GM21576 (cell line): ENCODE measurements around the gene FNDC3B.
"Not testable (repeated sequence)": the region's sequence is repeated elsewhere in the genome, so short reads cannot be mapped to it uniquely, and the experiment has no call there.

Experiments used
- ATAC-seq: cut with Tn5 transposase; IDR thresholded peaks from one replicate; pipeline ENCODE4 v1.9.1; 2021; ENCODE audit warnings: mild to moderate bottlenecking, moderate library complexity; ENCODE audit not compliant: unreplicated experiment

Gene FNDC3B

DNA sequence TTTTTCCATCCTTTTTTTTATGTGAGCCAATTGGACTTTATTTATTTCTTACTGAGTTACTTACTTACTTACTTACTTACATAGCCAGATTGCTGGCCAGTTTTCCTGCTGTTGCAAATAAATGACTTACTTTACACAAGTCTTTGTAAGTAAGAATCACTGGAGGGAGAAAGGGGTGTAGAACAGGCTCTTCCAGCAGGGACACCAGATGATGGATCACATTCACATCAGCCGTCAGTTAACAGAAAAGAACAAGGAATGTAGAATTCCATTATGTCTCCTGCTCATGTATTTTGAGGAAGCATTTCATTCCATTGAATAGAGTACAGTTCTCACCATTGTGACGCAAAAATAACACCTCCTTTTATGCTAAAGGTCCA lies 188.6 kb downstream of the FNDC3B start:
- no peak for ATAC-seq

DNA sequence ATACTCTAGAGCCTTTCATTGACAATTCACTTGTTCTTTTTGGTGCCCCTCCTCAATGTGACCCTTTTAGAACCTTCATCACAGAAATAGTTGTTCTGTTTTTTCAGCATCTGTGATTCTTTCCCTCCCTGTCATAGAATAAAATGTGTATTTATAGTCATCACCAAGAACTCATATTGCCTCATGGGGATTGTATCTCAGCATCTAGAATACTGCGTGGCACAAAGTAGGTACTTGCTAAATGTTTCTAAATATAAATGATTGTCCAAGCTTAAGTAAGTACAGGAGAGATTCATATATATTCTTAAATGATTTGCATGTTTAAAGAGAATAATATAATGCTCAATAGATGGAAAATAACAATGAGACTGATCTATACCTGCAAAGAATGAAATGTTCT lies 190.1 kb downstream of the FNDC3B start:
- ATAC-seq, result no peak

DNA sequence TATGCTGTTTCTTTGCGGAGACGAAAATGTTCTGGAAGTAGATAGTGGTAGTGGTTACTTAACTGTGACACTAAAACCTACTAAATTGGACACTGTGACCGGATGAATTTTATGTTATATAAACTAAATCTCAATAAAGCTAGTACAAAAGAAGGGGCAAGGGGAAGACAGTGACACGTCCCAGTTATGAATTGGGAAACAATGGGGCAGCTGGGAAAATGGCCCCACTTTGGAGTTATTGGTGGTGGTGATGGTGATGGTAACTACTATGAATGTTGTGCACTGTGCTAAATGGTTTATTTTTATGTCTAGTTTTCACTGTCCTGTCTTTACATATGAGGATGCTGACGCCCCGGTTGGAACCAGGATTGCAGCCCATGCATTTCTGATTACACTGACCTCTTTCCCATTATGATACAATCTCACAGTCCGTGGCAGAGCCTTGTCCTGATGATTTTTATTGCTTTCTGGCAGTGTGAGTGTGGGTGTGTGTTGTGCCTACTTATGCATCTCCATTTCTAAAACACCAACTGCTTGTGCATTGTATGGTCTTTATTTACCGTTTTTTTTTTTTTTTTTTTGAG lies 192.0 kb downstream of the FNDC3B start:
- no peak for ATAC-seq

DNA sequence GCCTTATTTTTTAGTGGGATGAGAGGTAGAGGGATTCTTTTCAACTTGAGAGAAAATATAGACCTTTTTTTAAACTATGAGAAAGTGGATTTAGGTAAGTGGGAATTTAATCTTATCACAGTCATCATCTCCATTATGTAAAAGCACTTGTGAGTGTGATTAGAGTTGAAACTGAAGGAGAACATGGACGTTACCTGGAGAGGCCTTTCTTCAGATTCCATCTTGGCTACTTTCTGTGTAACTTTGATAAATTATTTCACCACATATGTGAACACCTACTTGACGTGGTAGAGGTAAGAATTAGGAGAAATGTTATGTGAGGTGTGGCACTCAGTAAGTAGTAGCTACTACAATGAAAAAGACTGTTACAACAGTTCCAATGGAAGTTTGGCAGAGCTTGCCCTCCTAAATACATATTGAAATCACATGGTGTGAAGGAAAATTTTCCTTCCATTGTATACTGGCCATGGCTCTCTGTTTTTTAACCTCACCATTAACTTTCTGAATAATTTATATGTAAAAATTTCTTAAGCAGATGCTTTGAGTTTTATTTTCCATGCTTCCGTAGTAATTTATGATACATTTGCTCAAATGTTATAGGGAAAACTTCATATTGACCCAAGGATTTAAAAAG lies 193.3 kb downstream of the FNDC3B start:
- ATAC-seq, result no peak

DNA sequence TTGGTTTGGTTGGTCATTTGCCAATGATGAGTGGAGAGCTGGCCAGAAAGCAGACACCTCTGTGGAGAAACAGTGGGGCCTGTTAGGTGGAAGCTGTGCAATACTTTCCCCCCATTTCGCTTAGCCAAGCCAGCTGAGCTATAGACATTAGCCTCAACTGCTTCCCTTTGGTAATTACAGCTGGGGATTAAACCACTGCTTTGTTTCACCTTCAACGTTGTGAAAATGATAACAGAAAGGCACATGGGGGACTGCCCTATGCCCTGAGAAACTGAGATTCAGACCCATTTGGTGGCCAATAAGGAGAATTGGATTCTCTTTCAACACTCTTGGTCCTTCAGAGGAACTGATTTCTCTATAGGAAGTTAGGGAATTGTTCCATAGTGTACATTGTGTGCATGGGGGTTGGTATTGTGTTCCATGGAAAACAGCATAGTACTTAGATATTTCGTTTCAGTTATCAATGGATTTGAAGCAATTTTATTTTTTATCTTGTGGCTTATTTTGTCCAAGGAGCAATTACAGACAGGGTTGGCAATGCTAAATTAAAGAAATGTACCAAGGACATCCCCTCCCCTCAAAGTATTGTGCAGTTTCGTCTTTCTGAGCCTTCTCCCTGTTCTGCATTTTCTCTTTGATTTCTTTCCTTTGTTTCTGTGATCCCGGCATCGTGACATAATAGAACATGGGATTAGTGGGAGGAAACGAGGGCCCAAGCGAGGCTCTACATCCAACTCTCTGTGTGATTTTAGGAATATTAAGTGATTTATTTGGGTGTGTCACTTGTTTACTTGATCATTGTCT lies 194.3 kb downstream of the FNDC3B start:
- ATAC-seq, result no peak

DNA sequence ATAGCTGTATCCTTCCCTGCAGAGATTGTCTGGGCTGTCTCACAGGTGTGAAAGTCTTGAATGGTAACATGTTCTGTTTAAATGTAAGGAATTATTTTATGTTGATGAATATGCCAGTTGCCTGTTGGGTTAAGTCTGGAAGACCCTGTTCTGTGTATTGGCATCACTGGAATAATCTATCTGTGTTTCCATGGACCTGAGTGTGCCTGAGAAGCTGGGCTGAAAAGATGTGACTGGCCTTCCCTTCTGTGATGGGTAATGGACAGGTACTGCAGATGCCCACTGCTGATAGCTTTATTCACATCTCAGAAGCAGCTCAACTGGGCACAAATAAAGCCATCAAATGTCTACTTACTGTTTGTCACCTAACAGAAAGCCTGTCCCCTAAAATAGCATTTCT lies 196.3 kb downstream of the FNDC3B start:
- ATAC-seq, result no peak

DNA sequence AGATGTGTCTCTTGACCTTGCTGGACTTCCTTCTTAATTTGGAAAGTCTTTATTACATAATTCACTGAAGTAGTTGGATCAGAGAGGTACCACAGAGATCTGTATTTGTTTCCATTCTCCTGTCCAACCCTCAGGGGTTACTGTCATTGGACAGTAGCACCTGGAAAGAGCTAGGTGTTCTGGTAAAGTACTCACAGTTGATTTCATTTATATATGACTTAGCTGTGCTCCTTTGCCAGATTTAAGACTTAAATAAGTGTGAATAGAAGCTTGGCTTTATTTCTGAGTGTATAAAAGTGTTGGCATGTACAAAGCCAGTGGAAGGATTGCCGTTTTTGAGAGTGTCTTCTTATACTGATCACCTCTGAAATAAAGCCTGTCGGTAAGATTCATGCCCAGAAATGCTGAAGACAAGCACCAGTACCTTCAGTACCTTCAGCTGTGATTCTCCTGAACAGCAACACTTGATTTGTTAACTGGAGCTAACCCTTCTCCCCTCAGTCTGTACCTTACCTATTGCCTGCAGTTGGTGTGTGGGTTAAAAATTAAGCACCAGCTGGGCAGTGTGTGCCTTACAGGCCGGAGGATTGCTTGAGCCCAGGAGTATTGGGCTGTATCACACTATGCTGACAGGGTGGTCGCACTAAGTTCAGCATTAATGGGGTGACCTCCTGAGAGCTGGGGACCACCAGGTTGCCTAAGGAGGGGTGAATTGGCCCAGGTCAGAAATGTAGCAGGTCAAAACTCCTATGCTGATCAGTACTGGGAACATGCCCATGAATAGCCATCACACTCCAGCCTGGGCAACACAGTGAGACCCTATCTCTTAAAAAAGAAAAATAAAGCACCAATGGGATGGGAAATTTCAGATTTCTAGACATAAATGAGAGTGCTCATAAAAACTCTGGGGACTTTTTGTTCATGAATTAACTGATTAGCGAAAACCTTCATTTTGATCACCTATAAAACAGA lies 197.7 kb downstream of the FNDC3B start:
- no peak for ATAC-seq

DNA sequence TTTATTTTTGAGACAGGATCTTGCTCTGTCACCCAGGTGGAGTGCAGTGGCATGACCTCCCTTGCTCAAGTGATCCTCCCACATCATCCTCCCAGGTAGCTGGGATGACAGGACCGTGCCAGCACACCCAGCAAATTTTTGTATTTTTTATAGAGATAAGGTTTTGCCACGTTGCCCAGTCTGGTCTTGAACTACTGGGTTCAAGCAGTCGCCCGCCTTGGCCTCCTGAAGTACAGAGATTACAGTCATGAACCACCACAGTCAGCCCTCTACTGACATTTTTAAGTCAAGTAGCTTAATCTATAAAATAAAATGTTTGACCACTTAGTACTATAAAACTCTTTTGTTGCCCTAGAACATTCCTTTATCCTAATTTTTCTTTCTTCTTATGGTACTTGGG lies 198.8 kb downstream of the FNDC3B start:
- ATAC-seq, result no peak

DNA sequence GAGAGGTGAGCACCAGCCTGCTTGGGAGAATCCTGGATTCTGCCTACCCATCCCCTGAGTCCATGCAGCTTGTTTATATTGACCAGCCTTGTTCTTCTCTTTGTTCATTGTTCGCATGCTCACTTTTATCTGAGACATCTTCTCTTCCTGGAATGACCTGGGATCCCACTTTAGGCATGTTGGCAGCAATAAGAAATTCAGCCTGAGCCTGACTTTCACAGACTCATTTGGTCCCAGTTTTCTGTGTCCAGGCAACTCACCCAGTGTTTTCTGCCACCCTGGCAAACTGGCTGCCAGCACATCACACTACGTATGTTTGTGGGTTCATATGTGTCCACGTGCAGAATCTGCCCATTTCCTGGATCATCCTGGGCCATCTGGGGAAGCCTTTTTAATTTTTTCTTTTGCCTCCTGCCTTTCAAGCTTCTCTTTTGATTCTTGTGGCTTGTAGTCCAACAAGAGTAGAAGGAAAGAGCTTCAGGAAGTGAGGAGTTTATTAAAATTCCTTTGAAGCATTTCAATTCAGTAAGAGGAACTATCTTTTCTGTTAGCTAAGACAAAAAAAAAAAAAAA lies 199.9 kb downstream of the FNDC3B start:
- ATAC-seq, result no peak

DNA sequence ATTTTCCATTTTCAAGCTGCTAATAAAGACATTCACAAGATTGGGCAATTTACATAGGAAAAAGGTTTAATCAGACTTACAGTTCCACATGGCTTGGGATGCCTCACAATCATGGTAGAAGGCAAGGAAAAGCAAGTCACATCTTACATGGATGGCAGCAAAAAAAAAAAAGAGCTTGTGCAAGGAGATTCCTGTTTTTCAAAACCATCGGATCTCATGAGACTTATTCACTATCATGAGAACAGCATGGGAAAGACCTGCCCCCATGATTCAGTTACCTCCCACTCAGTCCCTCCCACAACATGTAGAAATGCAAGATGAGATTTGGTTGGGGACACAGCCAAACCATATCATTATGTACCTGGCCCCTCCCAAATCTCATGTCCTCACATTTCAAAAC lies 202.0 kb downstream of the FNDC3B start:
- ATAC-seq, result no peak

DNA sequence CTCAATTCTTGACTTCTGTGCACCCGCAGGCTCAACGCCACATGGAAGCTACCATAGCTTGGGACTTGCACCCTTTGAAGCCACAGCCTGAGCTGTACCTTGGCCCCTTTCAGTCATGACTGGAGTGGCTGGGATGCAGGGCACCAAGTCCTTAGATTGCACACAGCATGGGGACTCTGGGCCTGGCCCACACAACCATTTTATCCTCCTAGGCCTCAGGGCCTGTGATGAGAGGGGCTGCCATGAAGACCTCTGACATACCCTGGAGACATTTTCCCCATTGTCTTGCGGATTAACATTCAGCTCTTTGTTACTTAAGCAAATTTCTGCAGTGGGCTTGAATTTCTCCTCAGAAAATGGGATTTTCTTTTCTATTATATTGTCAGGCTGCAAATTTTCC lies 203.1 kb downstream of the FNDC3B start:
- not testable (repeated sequence) for ATAC-seq

DNA sequence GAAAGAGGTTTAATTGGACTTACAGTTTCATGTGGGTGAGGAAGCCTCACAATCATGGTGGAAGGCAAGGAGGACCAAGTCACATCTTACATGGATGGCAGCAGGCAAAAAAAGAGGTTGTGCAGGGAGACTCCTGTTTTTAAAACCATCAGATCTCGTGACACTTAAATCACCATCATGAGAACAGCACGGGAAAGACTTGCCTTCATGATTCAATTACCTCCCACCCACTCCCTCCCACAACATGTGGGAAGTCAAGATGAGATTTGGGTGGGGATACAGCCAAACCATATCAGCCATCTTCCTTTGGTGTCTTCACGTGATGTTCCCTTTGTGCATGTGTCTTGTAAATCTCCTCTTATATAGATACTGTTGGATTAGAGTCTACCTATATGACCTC lies 204.0 kb downstream of the FNDC3B start:
- ATAC-seq, result not testable (repeated sequence)

DNA sequence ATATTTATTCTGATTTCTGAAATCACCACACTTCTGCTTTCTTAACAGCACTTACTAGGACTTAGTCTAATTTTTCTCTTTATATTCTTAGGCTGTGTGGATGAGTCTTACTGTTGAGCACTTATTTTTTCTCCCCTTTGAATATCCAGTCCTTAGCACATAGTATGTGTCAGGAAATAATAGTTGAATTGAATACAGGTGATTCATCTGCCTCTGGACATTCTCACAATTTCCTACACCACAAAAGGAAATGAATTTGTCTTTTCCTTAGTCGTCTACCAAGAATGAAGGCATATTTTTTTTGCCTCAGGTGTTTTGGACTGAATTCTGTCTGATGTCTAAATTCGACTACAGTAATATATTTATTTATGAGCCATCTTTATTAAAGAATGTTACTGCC lies 204.6 kb downstream of the FNDC3B start:
- ATAC-seq, result no peak

DNA sequence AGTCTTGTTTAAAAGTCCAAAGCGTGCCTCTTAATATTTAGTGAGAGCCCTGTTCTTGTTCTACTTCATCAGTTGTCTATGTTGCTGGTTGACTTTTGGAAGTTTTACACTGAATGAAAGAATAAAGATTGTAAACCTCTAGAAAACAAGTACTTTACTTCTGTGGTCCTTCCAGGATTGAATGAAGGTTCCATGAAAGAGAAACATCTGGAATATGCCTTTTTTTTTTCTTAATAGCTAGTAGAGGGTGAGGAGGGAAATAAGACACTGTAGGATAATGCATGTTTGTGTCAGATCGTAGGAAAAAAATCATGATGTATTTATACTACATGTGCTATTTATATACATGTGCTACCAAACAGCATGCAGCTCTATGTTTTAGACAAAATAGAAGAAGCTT lies 205.9 kb downstream of the FNDC3B start:
- no peak for ATAC-seq

DNA sequence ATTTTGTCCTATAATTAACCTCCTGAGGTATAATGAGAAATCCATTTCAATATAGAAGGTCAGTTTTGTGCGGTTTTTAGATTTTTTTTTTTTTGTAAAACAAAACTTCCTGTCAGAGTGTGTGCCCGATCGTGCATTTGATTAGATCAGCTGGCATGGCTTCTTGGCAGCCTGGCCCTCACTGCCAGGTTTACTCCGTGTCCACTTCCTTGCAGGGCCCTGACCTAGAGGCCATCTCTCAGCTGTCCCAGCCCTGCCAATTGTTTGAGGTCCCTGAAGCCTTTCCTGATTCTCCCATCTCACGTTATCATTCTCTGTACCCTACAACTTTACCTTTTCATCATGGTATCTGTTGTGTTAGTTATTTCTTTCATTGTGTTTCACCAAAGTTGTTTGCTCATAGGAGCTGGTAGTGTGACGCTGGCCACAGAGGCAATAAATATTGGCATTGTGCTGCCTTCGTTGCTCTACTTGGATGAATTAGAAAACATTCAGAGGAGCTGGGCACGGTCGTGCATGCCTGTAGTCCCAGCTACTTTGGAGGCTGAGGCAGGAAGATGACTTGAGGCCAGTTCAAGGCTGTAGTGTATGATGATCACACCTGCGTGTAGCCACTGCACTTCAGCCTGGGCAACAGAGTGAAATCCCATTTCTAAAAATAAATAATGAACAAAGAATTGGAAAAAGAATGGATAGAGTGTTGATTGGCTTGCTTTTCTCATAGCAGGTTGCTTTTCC lies 206.9 kb downstream of the FNDC3B start:
- no peak for ATAC-seq

DNA sequence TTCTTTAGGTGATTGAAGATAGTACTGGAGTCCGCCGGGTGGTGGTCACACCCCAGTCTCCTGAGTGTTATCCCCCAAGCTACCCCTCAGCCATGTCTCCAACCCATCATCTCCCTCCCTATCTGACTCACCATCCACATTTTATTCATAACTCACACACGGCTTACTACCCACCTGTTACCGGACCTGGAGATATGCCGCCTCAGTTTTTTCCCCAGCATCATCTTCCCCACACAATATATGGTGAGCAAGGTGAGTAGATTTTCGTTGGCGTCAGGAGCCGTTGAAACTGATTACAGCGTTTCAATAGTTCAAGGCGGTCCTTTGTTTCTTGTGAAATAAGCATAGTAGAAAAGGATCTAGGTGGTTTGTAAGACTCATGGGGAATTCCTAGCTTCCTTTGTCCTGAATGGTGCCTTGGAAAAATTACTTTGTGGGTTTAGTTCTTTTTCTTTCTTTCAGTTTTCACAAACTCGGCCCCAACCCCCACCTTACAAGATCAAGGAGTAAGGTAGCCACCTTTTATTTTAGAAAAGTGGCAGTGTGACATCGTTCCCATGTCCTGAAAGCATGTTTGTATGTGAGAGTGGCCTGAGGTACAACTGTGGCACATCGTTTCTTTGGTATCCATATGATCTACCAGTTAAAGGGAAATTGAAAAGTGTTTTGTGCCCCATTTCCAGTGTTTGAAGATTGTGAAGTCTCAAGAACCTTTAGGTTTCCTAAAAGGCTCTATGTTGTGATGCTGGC lies 208.3 kb downstream of the FNDC3B start:
- ATAC-seq, result no peak

DNA sequence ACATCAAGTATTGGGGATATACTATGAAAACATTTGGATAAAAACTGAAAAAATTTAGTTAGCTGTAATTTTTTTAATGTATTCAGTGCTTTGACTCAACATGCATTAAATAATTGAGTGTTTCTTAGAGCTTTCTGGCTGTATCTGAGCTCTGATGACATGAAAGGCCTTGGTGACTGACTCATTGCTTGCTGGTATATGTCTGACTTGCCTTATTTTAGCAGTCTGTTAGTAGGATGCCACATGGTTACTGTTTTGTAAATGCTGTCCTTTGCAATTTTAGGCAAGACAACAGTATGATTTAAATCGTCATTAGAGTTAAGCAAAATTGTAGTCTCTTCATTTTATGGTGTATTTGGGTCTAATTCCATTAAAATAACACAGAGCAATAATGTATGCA lies 209.7 kb downstream of the FNDC3B start:
- no peak for ATAC-seq

DNA sequence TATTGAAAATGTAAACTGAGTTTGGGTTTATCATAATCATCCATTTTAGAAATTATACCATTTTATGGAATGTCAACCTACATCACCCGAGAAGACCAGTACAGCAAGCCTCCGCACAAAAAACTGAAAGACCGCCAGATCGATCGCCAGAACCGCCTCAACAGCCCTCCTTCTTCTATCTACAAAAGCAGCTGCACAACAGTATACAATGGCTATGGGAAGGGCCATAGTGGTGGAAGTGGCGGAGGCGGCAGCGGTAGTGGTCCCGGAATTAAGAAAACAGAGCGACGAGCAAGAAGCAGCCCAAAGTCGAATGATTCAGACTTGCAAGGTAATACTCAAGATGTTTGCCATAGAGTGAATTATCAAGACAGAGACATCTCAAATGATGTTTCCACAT lies 211.8 kb downstream of the FNDC3B start:
- no peak for ATAC-seq

DNA sequence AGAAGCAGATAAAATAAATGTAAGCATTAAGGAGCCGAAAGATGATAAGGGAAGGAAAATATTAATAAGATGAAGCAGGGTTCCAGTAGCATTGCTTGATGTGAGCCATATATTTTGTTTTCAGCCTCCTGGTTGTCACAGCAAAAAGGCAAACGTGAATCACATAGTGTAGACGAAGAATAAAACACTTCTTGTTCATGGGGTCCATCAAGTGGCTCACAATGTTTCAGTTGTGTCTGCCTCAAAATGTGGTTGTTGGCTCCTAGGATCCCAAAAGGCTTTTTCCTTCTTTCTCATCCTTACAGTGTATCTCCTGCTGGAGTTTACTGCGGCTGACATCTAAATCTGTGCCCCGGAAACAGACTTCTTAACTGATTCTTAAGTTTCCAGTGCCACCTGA lies 213.8 kb downstream of the FNDC3B start:
- ATAC-seq, result no peak
